Neural cell (in vitro differentiated cells): ENCODE measurements around the gene MAGI1.

ENCODE experiments used
- CTCF ChIP-seq: fragments of 450-650 bp; IDR thresholded peaks from 2 replicates; pipeline ENCODE4 v1.5.1; 2014; ENCODE audit warnings: antibody characterized with exemption, mild to moderate bottlenecking, moderate library complexity; ENCODE audit not compliant: poor library complexity, severe bottlenecking
- EP300 ChIP-seq: fragments of 450-650 bp; conservative IDR thresholded peaks from 2 replicates; pipeline ENCODE4 v1.6.1; 2014; ENCODE audit warnings: antibody characterized with exemption, mild to moderate bottlenecking, moderate library complexity; ENCODE audit not compliant: poor library complexity, severe bottlenecking
- EZH2 ChIP-seq: fragments of 200-600, 300-800 bp; shearing (Covaris generic), sonication (generic); IDR thresholded peaks from 2 replicates; pipeline ENCODE4 v1.6.1; 2014; ENCODE audit warnings: antibody characterized with exemption, low read length, borderline replicate concordance, mild to moderate bottlenecking; ENCODE audit not compliant: insufficient read depth, poor library complexity, severe bottlenecking
- MXI1 ChIP-seq: fragments of 450-650 bp; conservative IDR thresholded peaks from 2 replicates; pipeline ENCODE4 v1.6.1; 2014; ENCODE audit warnings: antibody characterized with exemption, mild to moderate bottlenecking; ENCODE audit not compliant: poor library complexity, severe bottlenecking
- POLR2AphosphoS5 ChIP-seq: IDR thresholded peaks from 2 replicates; pipeline ENCODE4 v1.6.1; 2012
- RAD21 ChIP-seq: fragments of 450-650 bp; conservative IDR thresholded peaks from 2 replicates; pipeline ENCODE4 v1.6.1; 2014; ENCODE audit warnings: antibody characterized with exemption, mild to moderate bottlenecking, moderate library complexity
- REST ChIP-seq: IDR thresholded peaks from 2 replicates; pipeline ENCODE4 v1.6.1; 2012; ENCODE audit warnings: borderline replicate concordance
- SMC3 ChIP-seq: fragments of 450-650 bp; conservative IDR thresholded peaks from 2 replicates; pipeline ENCODE4 v1.6.1; 2014; ENCODE audit warnings: antibody characterized with exemption, mild to moderate bottlenecking, moderate library complexity; ENCODE audit not compliant: poor library complexity
- TAF1 ChIP-seq: IDR thresholded peaks from 2 replicates; pipeline ENCODE4 v1.6.1; 2012; ENCODE audit warnings: low read depth

GRCh38 chr3:65914740-65915367, 123.9 kb downstream of the MAGI1 start:
- TF ChIP-seq POLR2AphosphoS5 (no peak), CTCF (no peak), REST (no peak), TAF1 (no peak), RAD21 (no peak), EP300 (no peak), EZH2 (no peak), SMC3 (no peak), MXI1 (no peak)
